GM12878 (cell line): ENCODE measurements around the gene ZNF410. TPM values are rescaled to one million over a fixed set of nuclear protein-coding genes. Genes with fewer than 3 reads are reported as not detected.

Source experiments
- ATAC-seq: fragments of 200-7000 bp; cut with Tn5 transposase; 3 replicates; pipeline ENCODE4 v1.9.1; 2020; ENCODE audit warnings: mild to moderate bottlenecking, moderate library complexity
- BruUV-seq: library from RNA; stranded (reverse); fragments of 400-500 nt; replicated peaks from 2 replicates; lab custom pipeline; 2021; lab: Mats Ljungman, UMichigan
- CTCF ChIA-PET: fragments of 300-600 bp; sonication (Branson Sonifier 250); formaldehyde crosslinking; extraction: SDS; loops from one replicate; lab custom pipeline; 2021; ENCODE audit warnings: inconsistent platforms; lab: Yijun Ruan, JAX
- POLR2A ChIA-PET: fragments of 350-600 bp; formaldehyde crosslinking; extraction: SDS; loops from one replicate; lab custom pipeline; 2021; ENCODE audit warnings: inconsistent platforms; lab: Charles Lee
- RAD21 ChIA-PET: fragments of 300-600 bp; sonication (Branson Sonifier 250); formaldehyde crosslinking; loops from one replicate; lab custom pipeline; 2023; ENCODE audit warnings: antibody characterized with exemption; ENCODE audit not compliant: unreplicated experiment; lab: Charles Lee
- SMC1A ChIA-PET: fragments of 300-600 bp; sonication (Branson Sonifier 250); formaldehyde crosslinking; loops from one replicate; lab custom pipeline; 2023; ENCODE audit not compliant: unreplicated experiment, uncharacterized antibody; lab: Charles Lee
- DNase-seq: peaks from one replicate; pipeline ENCODE4 v3.0.0-alpha.2; 2011; ENCODE audit warnings: low read depth, low spot score
- FAIRE-seq: peaks from 3 replicates; lab custom pipeline; 2011; peaks lifted over from hg19 to GRCh38; lab: Jason Lieb, UNC
- H2AFZ ChIP-seq: 2 replicates; pipeline ENCODE4 v1.6.0; 2011; ENCODE audit warnings: low read depth, low read length, control low read depth; ENCODE audit not compliant: control insufficient read depth
- H3K27ac ChIP-seq: 2 replicates; pipeline ENCODE4 v1.5.1; 2011; ENCODE audit warnings: control low read depth; ENCODE audit not compliant: control insufficient read depth, insufficient read depth
- H3K27me3 ChIP-seq, 2 experiments: replicated peaks in 1 of 2; 2 replicates each; pipeline versions ENCODE4 v1.6.0 to v1.6.1; 2011; ENCODE audit warnings: low read length in 1 of 2; ENCODE audit not compliant: control insufficient read depth in 2 of 2, insufficient read depth in 2 of 2
- H3K36me3 ChIP-seq, 2 experiments: 2 replicates each; pipeline ENCODE4 v1.5.1; 2011; ENCODE audit warnings: low read length in 1 of 2; ENCODE audit not compliant: control insufficient read depth in 2 of 2, insufficient read depth in 2 of 2
- H3K4me1 ChIP-seq: 2 replicates; pipeline ENCODE4 v1.6.1; 2011; ENCODE audit warnings: mild to moderate bottlenecking, low read length, moderate library complexity, mixed read lengths; ENCODE audit not compliant: control insufficient read depth, insufficient read depth
- H3K4me2 ChIP-seq: 2 replicates; pipeline ENCODE4 v1.6.0; 2011; ENCODE audit warnings: control low read depth; ENCODE audit not compliant: control insufficient read depth, insufficient read depth
- H3K4me3 ChIP-seq: fragments of 200-600 bp; sonication (generic); 2 replicates; pipeline ENCODE4 v1.5.1; 2016
- H3K79me2 ChIP-seq: 2 replicates; pipeline ENCODE4 v1.6.0; 2011; ENCODE audit warnings: low read length; ENCODE audit not compliant: control insufficient read depth, insufficient read depth
- H3K9ac ChIP-seq: 2 replicates; pipeline ENCODE4 v1.8.0; 2011; ENCODE audit warnings: low read length, control low read depth, mixed read lengths; ENCODE audit not compliant: control insufficient read depth, insufficient read depth
- H3K9me3 ChIP-seq: replicated peaks from 3 replicates; pipeline ENCODE4 v1.5.1; 2011; ENCODE audit warnings: mild to moderate bottlenecking, low read length; ENCODE audit not compliant: control insufficient read depth, insufficient read depth
- H4K20me1 ChIP-seq: 2 replicates; pipeline ENCODE4 v1.6.0; 2011; ENCODE audit not compliant: control insufficient read depth, insufficient read depth
- HDAC2 ChIP-seq: fragments of 200-600 bp; sonication (generic); IDR thresholded peaks from 2 replicates; pipeline ENCODE4 v1.6.1; 2017
- LARP7 ChIP-seq: fragments of 450-650 bp; IDR thresholded peaks from 2 replicates; pipeline ENCODE4 v1.6.1; 2017; ENCODE audit warnings: mild to moderate bottlenecking
- MYB ChIP-seq: fragments of 150-350 bp; IDR thresholded peaks from 2 replicates; pipeline ENCODE4 v1.6.1; 2014; ENCODE audit warnings: mild to moderate bottlenecking, low read depth, low read length, borderline replicate concordance
- SUPT20H ChIP-seq: IDR thresholded peaks from 2 replicates; pipeline ENCODE4 v1.6.1; 2011; ENCODE audit warnings: low read depth, mild to moderate bottlenecking, low read length, moderate library complexity, borderline replicate concordance; ENCODE audit not compliant: control insufficient read depth
- TCF12 ChIP-seq: IDR thresholded peaks from 2 replicates; pipeline ENCODE4 v1.6.1; 2011; ENCODE audit warnings: low read depth, mild to moderate bottlenecking, low read length
- ZNF687 ChIP-seq: fragments of 450-650 bp; IDR thresholded peaks from 2 replicates; pipeline ENCODE4 v1.6.1; 2017; ENCODE audit warnings: mild to moderate bottlenecking, moderate library complexity
- ZSCAN29 ChIP-seq: fragments of 450-650 bp; IDR thresholded peaks from 2 replicates; pipeline ENCODE4 v1.6.1; 2017; ENCODE audit warnings: mild to moderate bottlenecking, moderate library complexity
- WGBS: methylation state at CpG from one replicate; pipeline ENCODE4 v1.1.6; 2016; ENCODE audit warnings: low lambda C conversion rate; ENCODE audit not compliant: insufficient replicate concordance, insufficient coverage; ENCODE audit errors: missing lambda C conversion rate; 5-methylcytosine and 5-hydroxymethylcytosine counted together
- in situ Hi-C: fragments of 300-500 bp; cut with MboI; formaldehyde crosslinking; loops from 9 replicates; pipeline ENCODE4 v1.14.3; 2018; ENCODE audit warnings: mixed read lengths
- intact Hi-C: fragments of 100-400 bp; cut with micrococcal nuclease; formaldehyde crosslinking; loops from one replicate; pipeline ENCODE4 v1.14.2; 2022; ENCODE audit not compliant: unreplicated experiment
- polyA plus RNA-seq, 11 experiments: library from polyadenylated mRNA; depleted of rRNA in 4 of 11; unstranded in 6 of 11; stranded (reverse) in 5 of 11; fragments of >200 nt; fragmentation: Nextera tagmentation in 4 of 11; fragmentation: Illumina TruSeq in 1 of 11; extraction: Ambion mirVana in 4 of 11; extraction: Trizol in 1 of 11; gene quantifications; 1 replicate in 1 of 11; 2 replicates in 10 of 11; pipeline versions ENCODE4 v1.2.1 to v1.2.3, GENCODE V29; 2011 to 2016; ENCODE audit warnings: inconsistent platforms in 2 of 11, missing spikeins in 2 of 11, low read depth in 1 of 11
- total RNA-seq, 4 experiments: library from RNA; depleted of rRNA in 3 of 4; stranded (reverse); fragments of >200 nt in 3 of 4; fragmentation: Illumina TruSeq in 1 of 4; extraction: Trizol in 1 of 4; gene quantifications; 2 replicates each; pipeline versions ENCODE4 v1.2.1 to v1.2.3, GENCODE V29; 2013 to 2021
- TF ChIP-seq, protein P1 (sequence below): IDR thresholded peaks from 2 replicates; pipeline ENCODE4 v1.6.1; 2012; ENCODE audit warnings: low read length, inconsistent platforms
- TF ChIP-seq, protein P2 (sequence below): IDR thresholded peaks from 2 replicates; pipeline ENCODE4 v1.6.1; 2011; ENCODE audit warnings: borderline replicate concordance, low read depth, mild to moderate bottlenecking, moderate library complexity, mixed read lengths, low read length; ENCODE audit not compliant: insufficient read depth; ENCODE audit errors: extremely low read length
- TF ChIP-seq, protein P3 (sequence below): fragments of 450-650 bp; IDR thresholded peaks from 2 replicates; pipeline ENCODE4 v1.6.1; 2016; ENCODE audit warnings: mild to moderate bottlenecking

The ZNF410 gene
- total and polyA plus RNA-seq, 10 of the 15 experiments (the other 5 are each of a cell fraction or from before 2014, with no cell fraction given), result 31.2 to 56.6 (median 47.7) TPM

- Histone ChIP-seq H3K9me3 (no peaks in the 10 kb centered on the region), H2AFZ (no peak overlapping the region), H4K20me1 (no peaks in the 10 kb centered on the region), H3K9ac (no peak overlapping the region), H3K4me1 (no peaks in the 10 kb centered on the region), H3K27ac (no peak overlapping the region), H3K27me3 (no peaks in the 10 kb centered on the region), H3K36me3 (peaks cover 5 to 11% of the 10 kb centered on the region in 2 experiments; a peak in 3 of 4 replicates), H3K4me2 (no peak overlapping the region), H3K4me3 (no peak overlapping the region), H3K79me2 (no peaks in the 10 kb centered on the region)
- DNase-seq, result no peak
- ChIA-PET RAD21 (no interaction called here), POLR2A (interaction anchor here (0.6 kb wide), 1 partner anchor 15 kb away, joined by 4 read pairs; no protein-coding TSS in a partner anchor), CTCF (interaction anchor here (1.4 to 1.6 kb wide), 5 partner anchors 10 to 223 kb away, joined by 3 to 6 read pairs (median 3); no protein-coding TSS in a partner anchor), SMC1A (interaction anchor here (0.8 to 1.4 kb wide), 3 partner anchors 10 to 208 kb away, joined by 3 to 4 read pairs (median 3); no protein-coding TSS in a partner anchor)
- no peak for FAIRE-seq
- intact Hi-C loops, result no loop called here
- TF ChIP-seq, protein P1, sequence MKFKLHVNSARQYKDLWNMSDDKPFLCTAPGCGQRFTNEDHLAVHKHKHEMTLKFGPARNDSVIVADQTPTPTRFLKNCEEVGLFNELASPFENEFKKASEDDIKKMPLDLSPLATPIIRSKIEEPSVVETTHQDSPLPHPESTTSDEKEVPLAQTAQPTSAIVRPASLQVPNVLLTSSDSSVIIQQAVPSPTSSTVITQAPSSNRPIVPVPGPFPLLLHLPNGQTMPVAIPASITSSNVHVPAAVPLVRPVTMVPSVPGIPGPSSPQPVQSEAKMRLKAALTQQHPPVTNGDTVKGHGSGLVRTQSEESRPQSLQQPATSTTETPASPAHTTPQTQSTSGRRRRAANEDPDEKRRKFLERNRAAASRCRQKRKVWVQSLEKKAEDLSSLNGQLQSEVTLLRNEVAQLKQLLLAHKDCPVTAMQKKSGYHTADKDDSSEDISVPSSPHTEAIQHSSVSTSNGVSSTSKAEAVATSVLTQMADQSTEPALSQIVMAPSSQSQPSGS, result no peak
- TF ChIP-seq, protein P2, sequence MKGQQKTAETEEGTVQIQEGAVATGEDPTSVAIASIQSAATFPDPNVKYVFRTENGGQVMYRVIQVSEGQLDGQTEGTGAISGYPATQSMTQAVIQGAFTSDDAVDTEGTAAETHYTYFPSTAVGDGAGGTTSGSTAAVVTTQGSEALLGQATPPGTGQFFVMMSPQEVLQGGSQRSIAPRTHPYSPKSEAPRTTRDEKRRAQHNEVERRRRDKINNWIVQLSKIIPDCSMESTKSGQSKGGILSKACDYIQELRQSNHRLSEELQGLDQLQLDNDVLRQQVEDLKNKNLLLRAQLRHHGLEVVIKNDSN, result no peak
- no peak for TF ChIP-seq SUPT20H
- no peak for TF ChIP-seq ZSCAN29
- TF ChIP-seq LARP7, result no peak
- TF ChIP-seq HDAC2, result no peak
- TF ChIP-seq TCF12, result no peak
- TF ChIP-seq ZNF687, result no peak
- TF ChIP-seq, protein P3, sequence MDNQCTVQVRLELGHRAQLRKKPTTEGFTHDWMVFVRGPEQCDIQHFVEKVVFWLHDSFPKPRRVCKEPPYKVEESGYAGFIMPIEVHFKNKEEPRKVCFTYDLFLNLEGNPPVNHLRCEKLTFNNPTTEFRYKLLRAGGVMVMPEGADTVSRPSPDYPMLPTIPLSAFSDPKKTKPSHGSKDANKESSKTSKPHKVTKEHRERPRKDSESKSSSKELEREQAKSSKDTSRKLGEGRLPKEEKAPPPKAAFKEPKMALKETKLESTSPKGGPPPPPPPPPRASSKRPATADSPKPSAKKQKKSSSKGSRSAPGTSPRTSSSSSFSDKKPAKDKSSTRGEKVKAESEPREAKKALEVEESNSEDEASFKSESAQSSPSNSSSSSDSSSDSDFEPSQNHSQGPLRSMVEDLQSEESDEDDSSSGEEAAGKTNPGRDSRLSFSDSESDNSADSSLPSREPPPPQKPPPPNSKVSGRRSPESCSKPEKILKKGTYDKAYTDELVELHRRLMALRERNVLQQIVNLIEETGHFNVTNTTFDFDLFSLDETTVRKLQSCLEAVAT, result no peak
- no peak for TF ChIP-seq MYB
- WGBS, result 100% methylated on average over 1 of the region's 1 CpG
- ATAC-seq, result no peak
- BruUV-seq, result no TSS peak
- in situ Hi-C loops, result no loop called here
These were observed 49.9 kb downstream of the ZNF410 start for GRCh38 chr14:73936548-73936947.
